AG10803 (cell line): ENCODE results near the gene KDM5C.
A peak's percentile ranks its signal among the peaks of the same experiment; 100 is the strongest.

Experiments
- DNase-seq: peaks from one replicate; pipeline ENCODE4 v3.0.0; 2010; ENCODE audit warnings: low read depth
- H3K4me3 ChIP-seq: 2 replicates; pipeline ENCODE4 v1.5.1; 2011; ENCODE audit warnings: mild to moderate bottlenecking, low read length, control low read depth
- CTCF ChIP-seq: conservative IDR thresholded peaks from 2 replicates; pipeline ENCODE4 v1.5.1; 2011; ENCODE audit warnings: mild to moderate bottlenecking, low read length, control low read depth, inconsistent platforms

Gene KDM5C

GRCh38 chrX:53250556-53250955 is 25.5 kb upstream of the KDM5C start:
- H3K4me3 ChIP-seq, result no peak overlapping the region
- TF ChIP-seq CTCF, result no peak
- no peak for DNase-seq

DNA sequence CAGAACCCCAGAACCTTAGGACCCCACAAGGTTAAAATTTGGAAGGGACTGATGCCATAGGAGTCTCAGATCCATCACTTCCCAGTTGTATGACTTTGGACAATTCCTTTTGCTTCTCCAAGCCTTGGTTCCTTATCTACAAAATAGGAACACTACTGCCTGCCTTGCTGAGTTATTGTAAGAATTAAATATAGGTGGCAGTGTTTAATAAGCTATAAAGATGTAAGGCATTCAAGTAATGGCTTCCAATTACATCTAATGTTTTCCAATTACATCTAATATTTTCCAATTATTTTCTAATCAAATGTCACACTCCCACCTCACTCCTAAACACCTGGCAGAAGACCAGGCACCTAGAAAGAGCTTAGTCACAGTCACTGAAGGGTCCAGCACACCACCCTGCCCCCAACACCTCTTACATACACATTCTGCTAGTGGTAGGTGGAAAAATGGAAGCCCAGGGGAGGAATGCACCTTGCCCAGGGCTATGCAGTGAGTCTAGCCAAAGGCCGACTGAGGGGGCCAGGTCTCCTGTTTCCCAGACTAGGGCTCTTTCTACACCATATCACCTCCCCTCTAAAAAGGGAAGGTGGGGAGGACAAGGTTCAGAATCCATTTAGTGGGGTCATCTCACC is 24.5 kb upstream of the KDM5C start:
- TF ChIP-seq CTCF, result no peak
- no peak for DNase-seq
- H3K4me3 ChIP-seq, result no peak overlapping the region

DNA sequence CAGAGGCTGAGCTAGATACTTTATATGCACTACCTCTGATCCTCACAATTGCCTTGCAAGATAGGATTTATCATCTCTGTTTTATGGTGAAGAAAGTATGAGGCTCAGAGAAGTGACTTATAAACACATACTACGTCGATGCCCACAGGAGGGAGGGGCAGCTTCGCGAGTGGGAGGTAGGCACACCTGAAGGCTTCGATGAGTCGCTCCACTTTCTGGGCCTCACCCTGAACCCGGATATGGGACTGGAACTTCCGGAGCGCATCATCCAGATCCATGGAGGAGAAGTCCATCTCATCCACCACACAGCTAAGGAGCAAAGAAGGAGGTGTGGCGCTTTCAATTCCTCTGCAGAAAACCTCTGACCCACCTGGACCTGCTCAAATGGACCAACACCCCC is 22.9 kb upstream of the KDM5C start:
- H3K4me3 ChIP-seq, result no peak overlapping the region
- no peak for DNase-seq
- TF ChIP-seq CTCF, result no peak

GRCh38 chrX:53246231-53246630 is 21.2 kb upstream of the KDM5C start:
- DNase-seq, result no peak
- TF ChIP-seq CTCF, result no peak
- H3K4me3 ChIP-seq, result no peak overlapping the region

DNA sequence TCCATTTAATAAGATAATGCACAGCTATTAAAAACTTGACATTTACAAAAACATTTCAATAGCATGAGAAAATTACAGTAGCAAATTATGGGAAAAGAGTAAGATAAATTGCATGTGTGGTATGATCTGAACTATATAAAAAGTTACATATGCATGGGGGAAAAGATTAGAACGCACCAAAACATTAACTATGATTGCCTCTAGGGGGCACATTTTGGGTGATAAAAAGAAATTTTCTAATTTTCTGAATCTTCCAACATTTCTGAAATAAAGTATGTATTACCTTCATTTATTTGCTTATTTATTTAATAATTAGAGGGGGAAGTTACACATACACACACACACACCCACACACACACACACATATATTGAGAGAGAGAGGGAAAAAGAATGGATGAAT is 19.6 kb upstream of the KDM5C start:
- TF ChIP-seq CTCF, result peak; percentile 39
- DNase-seq, result no peak
- H3K4me3 ChIP-seq, result no peak overlapping the region

- no peak for TF ChIP-seq CTCF
Observed at GRCh38 chrX:53242310-53242709, 17.3 kb upstream of the KDM5C start.

DNA sequence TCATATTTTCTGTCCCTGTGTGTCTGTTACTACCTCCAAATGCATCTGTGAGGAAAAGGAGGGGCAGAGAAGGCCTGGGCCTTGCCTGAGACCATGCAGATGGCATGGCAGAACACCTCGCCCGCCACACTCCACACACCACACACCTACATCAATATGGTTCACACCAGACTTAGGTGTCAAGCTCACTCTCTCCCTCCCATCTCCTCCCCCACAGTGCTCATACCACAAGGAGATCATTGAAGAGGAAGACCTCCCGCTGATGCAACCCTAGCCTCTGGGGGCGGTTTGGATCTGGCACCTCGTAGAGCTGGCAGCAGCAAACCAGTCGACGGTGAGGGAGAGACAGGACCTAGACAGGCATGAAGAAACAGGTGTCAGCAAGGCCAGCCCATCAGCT is 16.6 kb upstream of the KDM5C start:
- no peak overlapping the region for H3K4me3 ChIP-seq
- no peak for TF ChIP-seq CTCF
- DNase-seq, result no peak

More at GRCh38 chrX:53242310-53242709, 17.3 kb upstream of the KDM5C start:
- no peak for DNase-seq
- no peak overlapping the region for H3K4me3 ChIP-seq
